T-helper 1 cell treated with Interleukin-12 subunit alpha and Interleukin-12 subunit beta and Interleukin-4 antibody, amounts not matched to agents 30 μg/mL and 1 μg/mL, for 36 hours (primary cell): ENCODE measurements around the gene ELN.

Source experiments
- H3K27ac Mint-ChIP-seq: one replicate; pipeline ENCODE4 v1.8.0; 2021; ENCODE audit warnings: mild to moderate bottlenecking, mixed read lengths
- H3K27me3 Mint-ChIP-seq: one replicate; pipeline ENCODE4 v1.8.0; 2021; ENCODE audit warnings: low read depth, mixed read lengths
- H3K36me3 Mint-ChIP-seq: one replicate; pipeline ENCODE4 v1.8.0; 2021; ENCODE audit warnings: low read depth, mixed read lengths
- H3K4me1 Mint-ChIP-seq: one replicate; pipeline ENCODE4 v1.8.0; 2021; ENCODE audit warnings: low read depth, mixed read lengths
- H3K4me3 Mint-ChIP-seq: one replicate; pipeline ENCODE4 v1.8.0; 2021; ENCODE audit warnings: mild to moderate bottlenecking, moderate library complexity, mixed read lengths
- H3K9me3 Mint-ChIP-seq: one replicate; pipeline ENCODE4 v1.8.0; 2021; ENCODE audit warnings: mixed read lengths

ELN gene

DNA sequence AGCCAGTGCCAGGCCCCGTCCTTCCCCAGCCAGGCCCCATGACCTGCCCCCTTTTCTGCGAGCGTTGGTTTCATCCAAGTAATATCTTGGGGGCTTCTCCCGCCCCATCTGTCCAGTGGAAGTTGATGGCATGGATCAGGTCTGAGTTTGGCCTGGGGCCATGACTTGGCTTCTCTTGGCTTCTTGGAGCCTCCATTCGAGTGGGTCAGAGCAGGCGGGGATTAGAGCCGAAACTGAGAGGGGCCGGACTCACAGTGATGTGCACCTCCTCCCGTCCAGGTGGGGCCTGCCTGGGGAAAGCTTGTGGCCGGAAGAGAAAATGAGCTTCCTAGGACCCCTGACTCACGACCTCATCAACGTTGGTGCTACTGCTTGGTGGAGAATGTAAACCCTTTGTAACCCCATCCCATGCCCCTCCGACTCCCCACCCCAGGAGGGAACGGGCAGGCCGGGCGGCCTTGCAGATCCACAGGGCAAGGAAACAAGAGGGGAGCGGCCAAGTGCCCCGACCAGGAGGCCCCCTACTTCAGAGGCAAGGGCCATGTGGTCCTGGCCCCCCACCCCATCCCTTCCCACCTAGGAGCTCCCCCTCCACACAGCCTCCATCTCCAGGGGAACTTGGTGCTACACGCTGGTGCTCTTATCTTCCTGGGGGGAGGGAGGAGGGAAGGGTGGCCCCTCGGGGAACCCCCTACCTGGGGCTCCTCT lies 40.6 kb downstream of the ELN start:
- Mint-ChIP-seq H3K4me3 (no peak overlapping the region), H3K9me3 (no peaks in the 10 kb centered on the region), H3K4me1 (no peaks in the 10 kb centered on the region), H3K27ac (no peak overlapping the region), H3K27me3 (no peaks in the 10 kb centered on the region), H3K36me3 (no peaks in the 10 kb centered on the region)

- Mint-ChIP-seq H3K36me3 (no peaks in the 10 kb centered on the region), H3K27ac (no peak overlapping the region), H3K9me3 (no peaks in the 10 kb centered on the region), H3K4me3 (no peak overlapping the region), H3K4me1 (no peaks in the 10 kb centered on the region), H3K27me3 (no peaks in the 10 kb centered on the region)
Measured at GRCh38 chr7:74069086-74069541, 41.1 kb downstream of the ELN start.

DNA sequence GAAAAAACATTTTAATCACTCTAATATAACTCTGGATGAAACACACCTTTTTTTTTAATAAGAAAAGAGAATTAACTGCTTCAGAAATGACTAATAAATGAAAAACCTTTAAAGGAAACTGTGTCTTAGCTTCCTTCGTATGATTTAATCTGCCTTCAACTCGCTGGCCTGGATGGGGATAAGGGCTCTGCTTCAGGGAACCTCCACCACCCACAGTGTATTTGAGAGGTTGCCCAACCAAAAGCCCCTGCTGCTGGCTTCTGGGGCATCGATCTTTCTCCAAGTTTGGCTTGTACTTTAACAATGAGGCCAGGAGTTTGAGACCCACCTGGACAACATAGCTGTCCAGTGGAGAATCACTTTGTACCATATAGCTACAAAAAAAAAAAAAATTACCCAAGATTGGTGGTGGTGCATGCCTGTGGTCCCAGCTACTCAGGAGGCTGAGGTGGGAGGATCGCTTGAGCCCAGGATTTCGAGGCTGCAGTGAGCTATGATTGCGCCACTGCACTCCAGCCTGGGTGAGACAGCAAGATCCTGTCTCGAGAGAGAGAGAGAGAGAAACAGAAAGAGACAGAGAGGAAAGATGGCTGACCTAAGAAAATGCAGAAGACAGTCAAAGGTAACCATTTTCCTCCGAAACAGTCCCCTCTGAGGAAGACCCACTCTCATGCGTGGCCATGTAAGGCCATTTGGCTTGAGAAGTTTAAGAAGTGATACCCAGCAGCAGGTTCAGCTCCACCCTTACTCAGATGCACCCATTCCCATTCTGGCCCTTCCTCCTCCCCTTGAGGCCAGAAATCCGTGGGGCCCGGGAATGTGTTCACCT lies 42.0 kb downstream of the ELN start:
- Mint-ChIP-seq H3K9me3 (no peaks in the 10 kb centered on the region), H3K27ac (no peak overlapping the region), H3K4me3 (no peak overlapping the region), H3K36me3 (no peaks in the 10 kb centered on the region), H3K4me1 (no peaks in the 10 kb centered on the region), H3K27me3 (no peaks in the 10 kb centered on the region)

- Mint-ChIP-seq H3K27ac (no peak overlapping the region), H3K9me3 (no peaks in the 10 kb centered on the region), H3K27me3 (no peaks in the 10 kb centered on the region), H3K4me1 (no peaks in the 10 kb centered on the region), H3K36me3 (no peaks in the 10 kb centered on the region), H3K4me3 (no peak overlapping the region)
Measured at GRCh38 chr7:74070619-74070921, 42.6 kb downstream of the ELN start.

- no peak overlapping the region for H3K4me3 Mint-ChIP-seq
- H3K4me1 Mint-ChIP-seq, result no peaks in the 10 kb centered on the region
- no peaks in the 10 kb centered on the region for H3K9me3 Mint-ChIP-seq
- H3K27ac Mint-ChIP-seq, result no peak overlapping the region
- no peaks in the 10 kb centered on the region for H3K27me3 Mint-ChIP-seq
- no peaks in the 10 kb centered on the region for H3K36me3 Mint-ChIP-seq
Measured at GRCh38 chr7:74071121-74071520, 43.1 kb downstream of the ELN start.

DNA sequence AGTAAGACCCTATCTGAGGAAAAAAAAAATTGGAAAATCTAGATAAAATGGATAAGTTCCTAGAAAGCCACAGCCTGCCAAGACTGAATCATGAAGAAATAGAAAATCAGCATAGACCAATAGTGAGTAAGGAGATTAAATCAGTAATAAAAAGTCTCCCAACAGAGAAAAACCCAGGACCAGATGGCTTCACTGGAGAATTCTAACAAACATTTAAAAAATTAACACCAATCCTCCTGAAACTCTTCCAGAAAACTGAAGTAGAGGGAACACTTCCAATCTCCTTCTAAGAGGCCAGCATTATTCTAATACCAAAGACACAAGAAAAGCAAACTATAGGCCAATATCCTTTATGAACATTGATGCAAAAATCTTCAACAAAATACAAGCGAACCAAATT lies 46.8 kb downstream of the ELN start:
- Mint-ChIP-seq H3K4me1 (no peaks in the 10 kb centered on the region), H3K9me3 (no peaks in the 10 kb centered on the region), H3K27me3 (no peaks in the 10 kb centered on the region), H3K36me3 (no peaks in the 10 kb centered on the region), H3K4me3 (no peak overlapping the region), H3K27ac (no peak overlapping the region)

- Mint-ChIP-seq H3K27ac (no peak overlapping the region), H3K36me3 (no peaks in the 10 kb centered on the region), H3K27me3 (no peaks in the 10 kb centered on the region), H3K4me1 (no peaks in the 10 kb centered on the region), H3K9me3 (no peaks in the 10 kb centered on the region), H3K4me3 (no peak overlapping the region)
Measured at GRCh38 chr7:74078461-74078860, 50.5 kb downstream of the ELN start.

- H3K36me3 Mint-ChIP-seq, result peaks cover 7% of the 10 kb centered on the region
- H3K4me1 Mint-ChIP-seq, result peaks cover 5% of the 10 kb centered on the region
- no peaks in the 10 kb centered on the region for H3K9me3 Mint-ChIP-seq
- H3K27me3 Mint-ChIP-seq, result no peaks in the 10 kb centered on the region
- H3K27ac Mint-ChIP-seq, result no peak overlapping the region
- H3K4me3 Mint-ChIP-seq, result peak overlapping the region; percentile 46
Measured at GRCh38 chr7:74082770-74083116, 54.8 kb downstream of the ELN start.

- peaks cover 7% of the 10 kb centered on the region for H3K36me3 Mint-ChIP-seq
- H3K9me3 Mint-ChIP-seq, result no peaks in the 10 kb centered on the region
- H3K27ac Mint-ChIP-seq, result peak within 1 kb of the TSS; percentile 65
- H3K27me3 Mint-ChIP-seq, result no peaks in the 10 kb centered on the region
- peaks cover 5% of the 10 kb centered on the region for H3K4me1 Mint-ChIP-seq
- H3K4me3 Mint-ChIP-seq, result peak within 1 kb of the TSS; percentile 83
Measured at GRCh38 chr7:74083117-74083876, 55.3 kb downstream of the ELN start, which contains the start of gene LIMK1. TSS of gene LIMK1 (plus strand) at chr7:74083804. CDS start at chr7:74083991, 187 bp downstream.

DNA sequence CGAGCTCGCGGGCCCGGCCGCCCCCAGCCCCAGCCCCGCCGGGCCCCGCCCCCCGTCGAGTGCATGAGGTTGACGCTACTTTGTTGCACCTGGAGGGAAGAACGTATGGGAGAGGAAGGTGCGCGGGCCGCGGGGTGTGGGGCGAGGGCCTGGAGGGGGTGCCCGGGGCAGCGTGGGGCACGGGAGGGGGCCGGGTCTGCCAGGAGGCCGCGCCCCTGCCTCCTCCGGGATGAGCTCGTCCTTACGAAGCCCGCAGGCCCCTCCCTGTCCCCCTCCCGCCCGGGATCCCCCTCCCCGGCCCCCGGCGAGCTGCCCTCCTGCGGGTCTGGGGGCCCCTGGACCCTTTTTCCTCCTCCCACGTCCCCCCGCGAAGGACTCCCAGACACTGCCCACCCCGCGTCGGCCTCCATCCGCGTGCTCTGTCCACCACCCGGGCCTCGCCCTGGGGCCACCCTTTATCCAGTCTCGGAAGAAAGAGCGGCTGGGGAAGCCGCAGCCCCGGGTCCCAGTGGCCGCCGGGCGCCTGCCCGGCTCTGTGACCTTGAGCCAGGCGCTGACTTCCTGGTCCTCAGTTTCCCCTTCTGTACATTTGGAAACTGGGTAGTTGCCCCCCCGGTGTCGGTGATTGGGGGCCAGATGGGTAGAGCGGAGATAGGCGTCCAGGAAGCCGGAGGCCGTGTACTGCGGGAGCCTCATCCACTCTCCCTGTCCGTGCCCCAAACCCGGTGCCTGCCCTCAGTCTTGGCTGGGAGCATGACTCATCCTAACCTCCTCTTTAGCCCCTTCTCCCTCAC lies 56.2 kb downstream of the ELN start:
- peaks cover 5% of the 10 kb centered on the region for H3K4me1 Mint-ChIP-seq
- H3K27me3 Mint-ChIP-seq, result no peaks in the 10 kb centered on the region
- H3K4me3 Mint-ChIP-seq, result peak overlapping the region; percentile 83
- peak overlapping the region; percentile 65 for H3K27ac Mint-ChIP-seq
- H3K9me3 Mint-ChIP-seq, result no peaks in the 10 kb centered on the region
- H3K36me3 Mint-ChIP-seq, result peaks cover 7% of the 10 kb centered on the region

DNA sequence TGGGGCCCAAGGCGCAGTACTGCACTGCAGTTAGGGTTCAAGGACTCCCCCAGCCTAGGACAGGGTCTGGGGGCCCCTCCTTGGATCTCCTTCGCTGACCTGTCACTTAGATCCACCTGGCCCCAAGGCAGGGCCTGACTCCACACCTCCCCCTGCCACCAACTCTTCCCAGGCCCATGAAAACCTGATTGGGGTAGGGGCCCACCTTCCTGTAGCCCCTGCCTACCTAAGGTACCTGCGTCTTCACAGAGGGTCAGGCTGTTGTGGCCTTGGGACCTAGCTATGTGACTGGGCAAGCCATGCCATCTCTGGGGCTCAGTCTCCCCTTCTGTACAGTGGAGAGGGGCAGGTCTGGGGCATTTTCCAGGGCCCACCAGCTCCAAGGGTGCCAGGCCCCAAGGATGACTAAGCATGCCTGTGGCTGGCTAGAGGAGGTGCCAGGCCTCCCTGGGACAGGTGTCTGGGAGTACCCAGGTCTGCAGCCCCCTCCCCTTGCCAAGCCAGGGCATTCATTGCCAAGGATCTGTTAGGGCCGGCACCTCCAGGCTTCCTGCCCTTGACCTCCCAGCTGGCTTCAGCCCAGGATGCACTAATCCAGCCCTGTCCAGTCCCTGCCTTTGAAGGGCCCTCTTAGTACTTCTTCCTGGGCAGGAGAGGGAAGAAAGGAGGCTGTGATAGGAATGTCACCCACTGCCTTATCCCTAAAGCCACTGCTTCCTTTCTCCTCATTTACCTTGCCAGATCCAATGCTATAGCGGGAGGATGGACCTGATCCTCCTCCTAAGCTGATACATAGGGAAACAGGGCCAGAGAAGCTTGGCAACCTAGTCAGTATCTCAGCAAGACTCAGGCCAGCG lies 57.0 kb downstream of the ELN start:
- no peaks in the 10 kb centered on the region for H3K27me3 Mint-ChIP-seq
- H3K36me3 Mint-ChIP-seq, result peaks cover 7% of the 10 kb centered on the region
- peak overlapping the region; percentile 83 for H3K4me3 Mint-ChIP-seq
- peaks cover 5% of the 10 kb centered on the region for H3K4me1 Mint-ChIP-seq
- peak overlapping the region; percentile 65 for H3K27ac Mint-ChIP-seq
- H3K9me3 Mint-ChIP-seq, result no peaks in the 10 kb centered on the region

GRCh38 chr7:74087791-74088453 lies 59.9 kb downstream of the ELN start:
- no peaks in the 10 kb centered on the region for H3K27me3 Mint-ChIP-seq
- H3K4me3 Mint-ChIP-seq, result no peak overlapping the region
- no peak overlapping the region for H3K27ac Mint-ChIP-seq
- no peaks in the 10 kb centered on the region for H3K9me3 Mint-ChIP-seq
- peaks cover 7% of the 10 kb centered on the region for H3K36me3 Mint-ChIP-seq
- H3K4me1 Mint-ChIP-seq, result peaks cover 5% of the 10 kb centered on the region

DNA sequence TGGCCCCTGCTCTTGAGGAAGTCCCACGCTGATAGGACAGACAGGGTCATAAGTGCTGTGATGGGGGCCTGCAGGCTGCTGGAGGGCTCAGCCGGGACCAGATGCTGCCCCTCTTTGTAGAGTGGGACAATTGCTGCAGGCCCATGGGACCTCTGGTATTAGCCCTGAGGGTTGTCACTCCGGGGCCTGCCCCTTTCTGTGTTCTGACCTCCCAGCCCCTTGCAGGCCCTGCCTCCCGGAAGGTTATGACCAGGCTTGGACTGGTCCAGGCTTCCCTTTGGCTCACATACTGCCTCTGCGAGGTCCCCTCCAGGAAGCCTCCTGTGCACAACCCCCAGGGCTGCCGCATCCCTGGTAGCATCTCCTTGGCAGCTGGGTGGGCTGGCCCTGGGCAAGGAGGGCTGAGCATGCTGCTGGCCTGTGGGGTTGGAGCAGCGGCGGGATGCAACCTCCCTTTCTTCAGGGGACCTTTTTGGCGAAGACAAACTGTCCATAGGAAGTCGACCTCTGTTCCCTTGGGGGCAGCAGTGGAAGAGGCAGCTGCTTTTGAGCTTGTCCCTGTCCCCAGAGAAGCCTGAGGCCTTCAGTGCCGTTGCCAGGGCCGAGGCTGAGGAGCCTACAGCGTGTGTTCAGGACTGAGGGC lies 64.5 kb downstream of the ELN start:
- Mint-ChIP-seq H3K27me3 (no peaks in the 10 kb centered on the region), H3K4me1 (peaks cover 12% of the 10 kb centered on the region), H3K27ac (peak overlapping the region; percentile 63), H3K4me3 (no peak overlapping the region), H3K9me3 (no peaks in the 10 kb centered on the region), H3K36me3 (peaks cover under 1% of the 10 kb centered on the region)
